Left hindlimb (tissue), 1 donor: ENCODE measurements around the gene TIMM8A.

ENCODE experiments used
- DNase-seq: peaks from one replicate; pipeline ENCODE4 v3.0.0-alpha.2; 2018

TIMM8A gene, protein sequence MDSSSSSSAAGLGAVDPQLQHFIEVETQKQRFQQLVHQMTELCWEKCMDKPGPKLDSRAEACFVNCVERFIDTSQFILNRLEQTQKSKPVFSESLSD

DNA sequence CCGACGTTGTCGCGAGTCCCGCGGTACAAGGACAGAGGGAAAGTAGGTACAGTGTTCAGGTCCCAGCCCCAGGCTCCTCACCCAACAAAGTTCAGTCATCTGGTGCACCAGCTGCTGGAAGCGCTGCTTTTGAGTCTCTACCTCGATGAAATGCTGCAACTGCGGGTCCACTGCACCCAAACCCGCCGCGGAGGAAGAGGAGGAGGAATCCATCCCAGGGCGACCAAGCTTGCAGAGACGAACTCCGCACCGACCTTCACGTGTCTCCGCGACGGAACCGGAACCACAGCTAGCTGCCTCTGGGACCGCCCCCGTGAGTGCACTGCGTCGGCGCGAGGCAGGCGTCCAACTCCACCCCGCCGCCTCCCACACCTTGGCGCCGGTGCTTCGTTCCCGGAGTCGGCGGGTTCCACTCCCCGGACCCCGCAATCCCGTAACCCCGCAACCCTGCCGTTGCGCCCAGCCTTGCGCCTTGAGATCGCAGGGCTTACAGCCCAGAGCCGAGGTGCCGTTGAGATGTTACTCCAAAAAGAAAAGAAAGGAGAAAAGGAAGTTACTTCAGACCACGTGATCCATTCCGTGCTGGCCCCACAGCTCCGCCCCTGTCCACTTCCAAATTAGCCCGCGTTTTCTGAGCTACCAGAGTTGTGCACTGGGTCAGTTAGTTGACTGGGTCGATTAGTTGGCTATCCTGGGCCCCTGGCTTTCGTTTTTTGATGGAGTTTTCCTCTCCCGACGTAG lies at the start of gene TIMM8A:
TSS of gene TIMM8A (minus strand) at position 291 of the 741 bp plus-strand sequence. CDS start at position 213, 78 bp downstream.
- DNase-seq, result peak; percentile 82

DNA sequence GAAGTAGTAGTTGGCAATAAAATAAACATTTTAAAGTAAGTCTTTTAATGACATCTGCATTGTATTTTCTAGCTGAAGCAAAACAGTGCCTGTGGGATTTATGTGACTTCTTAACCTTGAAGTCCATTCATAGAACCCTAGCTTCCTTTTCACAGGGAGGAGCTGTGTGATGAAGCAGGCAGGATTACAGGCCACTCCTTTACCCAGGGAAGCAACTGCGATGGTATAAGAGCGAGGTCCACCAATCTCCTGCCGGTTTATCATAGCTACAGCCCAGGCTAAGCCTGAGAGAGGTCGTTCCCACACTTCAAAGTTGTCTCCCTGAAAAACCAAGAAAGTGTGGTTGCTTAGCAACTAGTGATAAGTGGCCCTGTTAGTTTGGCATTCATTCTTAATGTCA lies 49.2 kb upstream of the TIMM8A start:
- DNase-seq, result no peak

DNA sequence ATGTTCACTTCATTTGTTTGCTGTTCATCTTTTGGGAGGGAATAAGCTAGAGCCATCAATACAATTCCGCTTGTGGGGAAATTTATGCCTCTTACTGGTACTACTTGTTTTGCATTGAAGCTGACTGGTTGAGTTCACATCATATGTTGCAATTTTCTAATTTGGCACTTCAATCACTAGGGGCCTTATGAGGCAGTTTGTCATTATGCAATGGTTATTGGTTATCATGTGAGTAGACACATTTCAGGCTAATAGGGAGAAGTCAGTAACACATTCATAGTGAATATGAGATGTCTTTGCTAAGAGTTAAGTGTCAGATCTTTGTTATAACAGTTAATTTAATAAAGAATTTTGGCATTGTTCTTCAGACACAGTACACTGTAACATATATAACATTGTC lies 47.2 kb upstream of the TIMM8A start:
- no peak for DNase-seq

DNA sequence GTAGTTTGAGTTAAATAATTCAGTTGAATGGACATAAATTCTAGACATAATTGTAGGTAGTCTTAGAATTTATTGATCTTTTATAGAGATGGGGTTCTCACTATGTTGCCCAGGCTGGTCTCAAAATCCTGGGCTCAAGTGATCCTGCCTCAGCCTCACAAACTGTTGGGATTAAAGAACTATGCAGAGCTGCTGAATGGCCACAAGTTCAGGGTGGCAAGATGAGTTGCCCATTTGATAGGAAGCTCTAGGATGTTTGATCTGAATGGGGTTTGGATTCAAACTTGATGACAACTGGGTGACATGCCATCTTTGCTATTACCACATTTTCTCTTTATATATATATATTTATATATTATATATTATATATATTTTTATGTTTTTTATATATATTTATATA lies 45.8 kb upstream of the TIMM8A start:
- DNase-seq, result no peak

DNA sequence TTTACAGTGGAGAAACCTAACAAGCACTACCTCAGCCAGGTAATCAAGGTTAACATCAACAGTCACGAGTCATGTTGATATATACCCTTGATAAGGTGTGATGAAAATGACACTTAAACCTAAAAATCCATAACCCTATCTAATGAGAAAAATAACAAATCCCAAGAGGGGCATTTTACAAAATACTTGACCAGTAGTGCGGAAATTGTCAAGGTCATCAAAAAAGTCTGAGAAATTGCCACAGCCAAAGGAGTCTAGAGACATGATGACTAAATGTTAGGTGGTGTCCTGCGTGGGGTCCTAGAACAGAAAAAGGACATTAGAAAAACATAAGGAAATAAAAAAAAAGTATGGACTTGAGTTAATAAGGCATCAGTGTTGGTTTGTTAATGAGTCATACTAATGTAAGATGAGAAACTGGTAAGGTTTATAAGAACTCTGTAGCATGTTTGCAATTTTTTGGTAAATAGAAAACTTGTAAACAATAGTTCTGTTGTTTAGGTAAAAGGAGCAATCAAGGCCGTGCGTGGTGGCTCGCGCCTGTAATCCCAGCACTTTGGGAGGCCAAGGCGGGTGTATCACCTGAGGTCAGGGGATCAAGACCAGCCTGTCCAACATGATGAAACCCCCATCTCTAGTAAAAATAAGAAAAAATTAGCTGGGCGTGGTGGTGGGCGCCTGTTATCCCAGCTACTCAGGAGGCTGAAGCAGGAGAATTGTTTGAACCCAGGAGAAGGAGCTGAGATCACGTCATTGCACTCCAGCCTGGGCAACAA lies 45.2 kb upstream of the TIMM8A start:
- DNase-seq, result no peak

DNA sequence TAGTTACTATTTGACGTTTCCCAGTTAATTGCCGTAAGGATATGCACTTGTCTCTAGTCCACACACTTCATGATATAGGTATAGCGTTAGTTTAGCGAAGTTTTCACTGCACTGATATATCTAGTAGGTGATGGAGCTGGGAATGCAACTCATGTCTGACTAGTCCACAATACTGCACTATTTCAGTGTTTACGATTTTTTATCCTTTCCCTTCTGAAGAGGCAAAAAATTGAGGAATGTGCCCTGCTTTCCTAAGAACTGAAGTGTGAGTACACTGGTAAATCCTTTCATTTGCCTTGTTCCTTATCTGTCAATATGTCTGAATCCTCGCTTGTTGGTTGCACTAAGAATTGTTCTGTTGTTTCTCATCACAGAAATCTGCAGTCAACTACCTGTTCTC lies 43.3 kb upstream of the TIMM8A start:
- DNase-seq, result no peak

DNA sequence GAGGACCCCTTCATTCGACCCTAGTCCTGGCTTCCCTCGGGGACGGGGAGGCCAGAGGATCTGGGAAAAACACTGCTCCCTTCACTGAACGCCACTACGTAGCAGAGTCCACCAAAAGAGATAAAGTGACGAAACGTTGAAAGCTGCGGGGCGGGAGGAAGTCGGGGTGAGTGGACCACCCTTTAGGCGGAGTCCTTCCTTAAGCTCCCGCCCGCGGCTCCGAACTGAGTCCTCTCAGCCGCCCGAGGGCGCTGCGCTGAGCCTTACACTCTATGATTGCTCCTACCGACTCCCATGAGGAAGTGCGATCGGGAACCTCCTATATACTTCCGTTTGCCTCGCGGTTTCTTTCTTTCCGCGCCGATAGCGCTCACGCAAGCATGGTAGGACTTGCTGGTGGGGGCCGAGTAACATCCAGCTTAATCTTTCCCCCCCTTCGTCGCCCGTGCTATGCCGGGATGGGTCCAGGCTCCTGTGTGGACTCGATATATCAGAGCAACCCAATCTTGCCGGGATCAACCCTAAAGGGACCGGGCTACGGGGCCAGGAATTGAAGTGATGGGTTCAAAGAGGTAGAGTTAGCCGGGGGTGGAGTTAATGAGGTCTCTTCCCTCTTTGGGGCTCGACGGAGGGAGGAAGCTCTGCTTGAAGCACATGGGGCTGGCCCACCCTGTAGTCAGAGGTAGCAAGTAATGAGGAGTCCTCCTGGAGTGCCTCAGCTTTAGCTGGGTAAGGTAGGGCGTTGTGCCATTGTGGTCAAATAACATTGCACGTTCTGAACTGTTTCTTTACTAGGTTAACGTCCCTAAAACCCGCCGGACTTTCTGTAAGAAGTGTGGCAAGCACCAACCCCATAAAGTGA lies 42.4 kb upstream of the TIMM8A start, which contains the start of gene RPL36A:
TSS of gene RPL36A (plus strand) at position 348 of the 862 bp plus-strand sequence. CDS start at position 381, 33 bp downstream.
- DNase-seq, result peak; percentile 89

DNA sequence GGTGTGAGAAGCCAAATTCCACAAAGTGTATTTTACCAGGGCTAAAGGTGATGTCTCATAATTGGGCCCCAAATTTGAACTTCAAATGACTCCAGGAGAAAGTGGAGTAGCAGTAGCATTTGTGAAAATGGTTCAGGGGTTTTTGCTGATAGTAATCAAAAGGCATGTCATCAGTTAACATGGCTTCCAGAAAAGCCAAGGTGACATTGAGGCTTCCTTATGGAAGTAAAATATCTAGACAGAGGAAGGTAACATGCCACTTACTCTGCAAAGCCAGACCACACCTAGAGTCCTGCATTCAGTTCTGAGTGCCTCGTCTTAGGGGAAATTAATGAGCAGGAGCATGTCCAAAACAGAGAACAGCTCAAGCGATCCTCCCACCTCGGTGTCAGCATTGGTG lies 40.1 kb upstream of the TIMM8A start:
- no peak for DNase-seq

DNA sequence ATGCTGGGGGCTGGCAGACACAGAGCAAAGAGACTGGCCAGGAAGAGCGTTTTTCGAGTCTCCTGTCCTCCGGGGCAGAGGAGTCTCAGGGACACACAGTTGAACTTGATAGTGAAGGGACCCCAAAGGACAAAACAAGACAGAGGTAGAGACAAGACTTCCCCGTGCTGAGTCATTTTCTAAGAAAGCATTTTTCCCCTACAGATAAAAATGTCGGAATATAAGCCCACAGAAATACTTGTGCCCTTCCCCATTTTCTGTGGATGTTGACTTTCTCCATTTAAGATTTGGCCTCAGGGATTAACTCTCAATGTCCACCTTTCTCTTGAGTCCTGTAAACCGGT lies 38.0 kb upstream of the TIMM8A start:
- DNase-seq, result no peak

DNA sequence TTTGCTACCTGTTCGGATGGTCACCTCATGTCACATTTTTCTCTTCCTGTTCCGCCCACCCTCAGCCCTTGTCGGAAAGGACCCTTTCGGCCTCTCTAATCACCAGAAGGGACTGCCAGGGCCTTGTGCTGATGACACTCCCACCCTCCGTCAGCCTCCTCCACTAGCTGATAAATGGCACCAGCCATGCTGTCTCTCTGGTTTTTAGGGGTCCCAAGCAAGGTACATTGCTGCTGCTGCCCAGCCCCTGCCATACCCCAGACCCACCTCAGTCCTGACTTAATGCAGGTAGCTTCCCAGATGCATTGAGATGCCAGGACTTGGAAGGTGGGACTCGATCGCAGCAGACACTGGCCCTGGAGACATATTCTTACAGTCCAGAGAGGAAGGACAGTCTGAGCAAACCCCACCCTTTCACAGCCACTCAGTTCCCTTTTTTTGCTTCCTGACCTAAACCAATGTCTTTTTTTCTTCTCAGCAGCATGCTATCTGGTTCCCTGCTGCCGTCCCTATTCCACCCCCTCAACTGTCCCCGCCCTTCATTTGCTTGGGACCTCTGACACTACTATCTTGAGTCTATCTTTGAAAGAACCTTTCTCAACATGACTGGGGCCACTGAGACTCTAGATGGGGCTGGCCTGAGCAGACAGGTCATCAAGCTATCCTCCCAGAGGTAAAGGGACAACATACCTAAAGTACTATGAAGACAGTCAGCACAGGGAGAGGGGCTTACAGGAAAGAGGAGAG lies 37.4 kb upstream of the TIMM8A start, which contains the start of gene BTK:
TSS of gene BTK (minus strand) at position 397 of the 747 bp plus-strand sequence. CDS start 10,907 bp downstream, outside the sequence.
- DNase-seq, result no peak

DNA sequence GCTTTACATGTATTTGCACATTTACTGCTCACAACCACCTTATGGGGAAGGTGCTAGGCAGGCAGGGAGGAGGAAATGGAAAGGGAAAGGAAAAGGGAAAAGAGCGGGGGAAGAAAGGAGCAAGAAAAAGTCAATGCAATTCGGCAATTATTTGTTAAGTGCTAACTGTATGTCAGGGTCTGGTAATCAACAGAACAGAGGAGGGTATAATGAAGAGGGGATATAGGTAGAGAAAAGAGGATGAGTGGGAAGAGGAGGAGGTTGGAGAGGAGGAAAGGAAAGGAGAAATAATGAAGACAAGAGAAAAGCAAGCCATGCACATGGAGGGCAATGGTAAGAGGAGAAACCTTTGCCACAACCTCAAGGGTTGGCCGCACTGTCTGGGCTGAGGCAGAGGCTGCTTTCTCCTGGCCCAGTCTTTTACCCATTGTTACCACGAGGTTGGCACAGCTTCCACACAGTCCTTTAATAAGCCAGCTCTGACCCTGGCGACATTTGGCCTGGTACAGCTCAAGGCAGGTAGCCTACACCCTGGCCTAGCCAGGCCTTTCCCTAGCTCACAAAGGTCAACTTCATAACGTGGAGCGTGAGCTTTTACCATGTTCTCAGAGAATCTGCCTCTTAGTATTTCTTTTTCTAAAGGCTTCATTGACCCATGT lies 36.6 kb upstream of the TIMM8A start:
- DNase-seq, result no peak

DNA sequence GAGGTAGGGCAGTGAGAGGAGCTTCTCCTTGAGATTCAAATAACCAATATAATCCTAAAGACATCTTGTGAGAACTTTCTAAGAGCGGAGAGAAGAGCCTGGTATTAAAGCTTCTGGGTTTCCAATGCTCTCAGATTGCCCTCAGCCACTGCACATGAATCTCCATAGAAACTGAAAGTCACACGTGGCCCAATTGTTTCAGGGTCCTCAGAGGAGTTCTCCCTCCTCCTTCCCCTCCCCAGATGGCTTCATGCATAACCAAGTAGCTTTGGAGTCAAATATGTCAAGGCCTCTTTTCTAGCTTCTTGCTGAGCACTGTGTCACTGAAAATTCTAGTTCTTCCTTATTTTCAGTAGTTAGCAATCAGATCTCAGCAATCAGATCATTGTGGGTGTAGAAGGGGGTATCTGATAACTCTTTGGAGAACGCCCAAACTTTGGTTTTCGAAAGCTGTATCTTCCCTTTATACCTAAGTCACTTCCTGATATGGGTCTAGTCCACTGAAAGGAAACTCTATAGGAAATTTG lies 35.2 kb upstream of the TIMM8A start:
- DNase-seq, result no peak

DNA sequence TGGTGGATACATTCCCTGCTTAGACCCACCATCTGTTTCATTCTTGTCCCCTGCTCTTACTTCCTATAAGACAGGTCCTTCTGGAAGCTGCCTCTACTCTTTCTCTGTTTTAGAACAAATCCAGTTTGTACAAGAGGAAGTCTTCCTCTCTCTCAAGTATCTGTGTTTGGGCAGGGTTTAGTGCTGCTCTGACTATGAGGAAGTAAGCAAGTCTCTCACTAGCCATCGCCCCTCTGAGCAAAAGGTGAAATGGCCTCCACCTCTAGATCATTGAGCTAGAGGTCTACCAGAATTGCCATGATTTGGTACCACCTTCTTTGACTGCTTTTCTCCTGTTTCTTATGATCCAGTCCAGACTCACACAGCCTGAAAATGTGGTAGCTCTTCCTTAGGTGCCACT lies 29.0 kb upstream of the TIMM8A start:
- DNase-seq, result no peak

DNA sequence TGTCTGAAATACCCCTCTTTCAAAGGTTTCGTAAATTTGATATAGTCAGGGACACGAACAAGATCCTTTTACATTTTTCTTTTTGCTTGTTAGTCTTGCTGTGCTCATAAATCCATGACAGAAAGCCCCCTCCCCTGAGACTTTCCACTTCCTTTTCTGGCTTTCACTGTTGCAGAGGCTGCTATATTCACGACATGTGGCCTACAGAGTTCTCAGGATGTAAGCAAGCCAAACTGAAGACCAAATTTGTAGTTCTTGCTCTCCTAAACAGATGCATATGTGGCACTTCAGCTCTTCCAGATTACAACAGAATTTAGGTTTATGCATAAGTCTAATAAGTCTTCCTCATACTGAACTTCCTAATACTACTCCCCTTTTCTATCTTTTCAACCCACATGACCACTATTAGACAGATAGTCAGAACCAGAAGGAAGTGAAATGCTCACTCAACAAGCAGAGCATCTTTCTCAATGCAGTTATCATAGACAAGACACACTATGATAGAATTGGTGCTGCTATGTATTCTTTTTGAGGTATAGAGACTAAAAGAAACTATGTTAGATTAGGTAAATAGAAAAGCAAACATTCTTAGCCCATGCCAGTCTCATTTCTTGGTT lies 22.5 kb upstream of the TIMM8A start:
- DNase-seq, result no peak

DNA sequence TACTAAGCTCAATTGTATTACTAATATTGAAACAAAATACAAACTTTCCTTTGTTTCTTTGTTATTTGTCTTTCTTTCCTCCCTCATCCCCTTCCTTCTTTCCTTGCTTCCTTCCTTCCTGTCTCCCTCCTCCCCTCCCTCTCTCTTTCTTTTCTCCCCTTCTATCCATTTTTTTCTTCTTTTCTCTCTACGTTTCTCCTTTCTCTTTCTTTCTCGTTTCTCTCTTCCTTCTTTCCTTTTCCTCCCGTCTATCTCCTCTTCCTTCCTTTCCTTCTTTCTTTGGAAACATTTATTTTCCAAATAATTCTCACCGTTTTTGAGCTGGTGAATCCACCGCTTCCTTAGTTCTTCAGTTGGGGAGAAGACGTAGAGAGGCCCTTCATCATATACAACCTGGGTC lies 21.1 kb upstream of the TIMM8A start:
- no peak for DNase-seq

DNA sequence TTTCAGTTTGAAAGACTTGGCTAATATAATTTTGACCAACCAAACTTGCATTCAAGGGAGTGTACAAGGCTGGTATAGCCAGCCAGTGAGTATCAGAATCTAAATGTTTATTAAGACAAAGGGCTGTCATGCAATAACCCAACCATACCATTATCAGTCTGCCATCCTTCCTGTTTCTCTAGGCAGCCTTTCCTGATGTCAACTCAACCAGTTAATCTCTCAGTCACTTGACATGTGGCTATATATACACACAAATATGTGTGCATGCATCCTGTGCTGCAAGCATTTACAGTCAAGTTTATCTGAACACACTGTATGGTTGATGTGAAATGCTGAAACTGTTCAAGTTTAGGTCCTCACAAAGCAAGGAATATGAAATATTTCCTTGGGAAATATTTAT lies 20.3 kb upstream of the TIMM8A start:
- DNase-seq, result no peak

DNA sequence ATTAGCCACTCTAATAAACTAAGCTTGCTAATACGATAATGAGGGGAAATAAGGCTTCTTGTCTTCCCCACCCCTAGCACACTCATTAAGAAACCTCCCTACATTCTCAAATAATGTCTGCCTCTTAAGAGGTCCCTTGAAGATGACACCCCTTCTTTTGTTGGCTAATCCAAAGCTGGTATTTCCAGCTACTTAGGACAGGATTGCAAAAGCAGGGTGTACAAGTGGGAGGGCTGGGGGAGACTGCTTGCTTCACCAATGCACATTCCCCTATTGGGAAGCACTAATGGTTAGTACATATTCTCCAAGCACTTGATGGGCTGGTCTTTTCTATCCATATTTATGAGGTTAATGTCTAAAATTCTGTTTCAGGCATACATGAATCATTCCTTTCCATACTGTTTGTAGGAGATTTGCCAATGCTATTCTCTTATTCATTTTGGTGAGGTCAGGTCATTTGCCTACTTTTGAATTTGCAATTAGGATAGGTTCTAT lies 16.8 kb upstream of the TIMM8A start:
- no peak for DNase-seq

DNA sequence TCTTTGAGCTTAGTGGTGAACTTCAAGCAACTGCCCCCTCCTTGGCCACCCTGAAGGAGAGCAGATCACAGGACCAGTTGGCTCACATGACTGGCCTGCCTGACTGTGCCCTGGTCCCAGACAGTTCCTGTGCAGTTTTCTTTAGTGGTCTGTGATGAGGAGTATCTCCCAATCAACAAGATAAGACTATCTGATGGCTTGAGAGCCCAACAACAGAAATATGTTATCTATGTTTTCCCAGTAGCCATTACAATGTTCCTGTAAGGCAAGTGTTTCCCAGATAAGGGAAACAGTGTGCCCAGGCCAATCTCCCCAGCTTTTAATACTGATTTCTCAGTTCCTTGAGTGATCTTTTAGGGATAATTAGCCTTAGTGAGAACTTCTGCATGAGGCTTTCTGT lies 14.2 kb upstream of the TIMM8A start:
- no peak for DNase-seq

DNA sequence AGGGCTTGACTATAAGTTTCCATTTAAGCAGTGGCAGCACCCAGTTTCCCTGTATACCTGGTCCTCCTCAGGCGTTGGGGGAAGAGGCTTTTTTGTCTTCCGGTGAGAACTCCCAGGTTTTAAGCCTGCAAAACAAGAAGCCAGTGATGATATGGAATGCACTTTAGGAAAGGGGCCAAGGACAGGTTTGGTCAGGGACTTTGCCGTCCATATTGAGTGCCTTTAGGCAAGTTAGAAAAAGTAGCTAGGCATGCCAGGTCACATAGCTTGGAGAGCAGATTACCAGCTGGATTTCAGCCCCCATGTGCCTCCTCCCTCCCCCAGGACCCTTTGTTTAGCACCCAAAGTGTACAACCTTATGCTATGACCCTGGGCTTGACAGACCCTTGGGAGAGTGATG lies 13.6 kb upstream of the TIMM8A start:
- DNase-seq, result no peak

DNA sequence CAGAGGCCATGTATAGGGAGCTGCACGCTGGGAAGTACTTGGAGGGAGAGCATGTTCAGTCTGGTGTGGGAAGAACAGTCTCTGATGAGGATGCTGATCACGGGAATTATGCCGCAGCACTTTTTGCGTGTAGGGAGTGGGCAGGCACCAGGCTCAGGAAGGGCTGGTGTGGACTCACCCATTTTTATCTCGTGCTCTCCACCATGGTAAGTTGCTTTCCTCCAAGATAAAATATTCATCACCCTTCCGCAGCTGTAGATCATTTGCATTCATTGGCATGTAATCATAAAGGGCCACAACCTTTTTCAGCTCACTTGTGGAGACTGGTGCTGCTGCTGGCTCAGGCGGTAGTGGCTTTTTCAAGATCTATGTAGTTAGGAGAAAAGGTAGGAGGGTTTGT lies 11.8 kb upstream of the TIMM8A start:
- DNase-seq, result no peak

DNA sequence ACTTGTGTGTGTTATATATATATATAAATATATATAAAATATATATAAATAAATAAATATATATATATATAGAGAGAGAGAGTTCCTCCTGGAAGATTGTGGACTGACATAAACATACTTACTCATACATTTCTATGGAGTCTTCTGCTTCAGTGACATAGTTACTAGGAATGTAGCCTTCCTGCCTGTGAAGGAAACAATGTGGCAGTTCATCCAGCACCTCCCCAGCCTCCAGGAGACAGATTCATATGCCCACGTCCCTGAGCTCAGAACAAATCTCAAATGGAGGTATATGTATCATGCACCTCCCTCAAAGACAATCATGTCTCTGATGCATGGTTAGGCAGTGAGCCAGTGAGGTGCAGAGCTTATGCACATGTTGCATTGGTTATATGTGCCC lies 11.4 kb upstream of the TIMM8A start:
- DNase-seq, result no peak
